HEK293 (cell line): ENCODE measurements around the gene CTXND2.

Experiments used
- CTCF ChIA-PET: fragments of 350-600 bp; formaldehyde crosslinking; extraction: SDS; loops from one replicate; lab custom pipeline; 2021; ENCODE audit warnings: antibody characterized with exemption; lab: Yijun Ruan, JAX
- POLR2A ChIA-PET: fragments of 300-600 bp; formaldehyde crosslinking; extraction: SDS; loops from one replicate; lab custom pipeline; 2020; ENCODE audit warnings: antibody characterized with exemption, inconsistent platforms; lab: Yijun Ruan, JAX
- H3K27ac ChIP-seq: fragments of 200-500 bp; sonication (Bioruptor generic); 2 replicates; pipeline ENCODE4 v1.5.1; 2014; ENCODE audit warnings: low read depth, low read length, control low read depth, inconsistent platforms; ENCODE audit errors: extremely low read depth
- H3K36me3 ChIP-seq, 2 experiments: fragments of 200-500 bp in 1 of 2; sonication (Bioruptor generic) in 1 of 2; 1 replicate in 1 of 2; 2 replicates in 1 of 2; pipeline ENCODE4 v1.5.1; 2014 to 2017; ENCODE audit warnings: inconsistent platforms in 2 of 2, low read length in 2 of 2; ENCODE audit not compliant: control insufficient read depth in 2 of 2, insufficient read depth in 1 of 2
- H3K4me1 ChIP-seq: fragments of 200-500 bp; sonication (Bioruptor generic); 2 replicates; pipeline ENCODE4 v1.5.1; 2014; ENCODE audit warnings: mild to moderate bottlenecking, low read length, inconsistent platforms; ENCODE audit not compliant: control insufficient read depth, insufficient read depth
- H3K4me3 ChIP-seq: 2 replicates; pipeline ENCODE4 v1.5.1; 2011; ENCODE audit warnings: low read depth, mild to moderate bottlenecking, control low read depth, low read length, moderate library complexity
- H3K9me3 ChIP-seq: fragments of 200-500 bp; sonication (Bioruptor generic); 2 replicates; pipeline ENCODE4 v1.5.1; 2014; ENCODE audit warnings: low read depth, low read length, inconsistent platforms; ENCODE audit not compliant: control insufficient read depth, insufficient read depth
- REPIN1 ChIP-seq: fragments of 450-650 bp; formaldehyde crosslinking; IDR thresholded peaks from 2 replicates; pipeline ENCODE4 v1.5.1; 2017; ENCODE audit warnings: missing biosample characterization, missing genetic modification characterization, low read depth
- SCRT1 ChIP-seq: fragments of 450-650 bp; formaldehyde crosslinking; IDR thresholded peaks from 2 replicates; pipeline ENCODE4 v1.5.1; 2016; ENCODE audit warnings: missing biosample characterization, missing genetic modification characterization, borderline replicate concordance
- SETDB1 ChIP-seq: IDR thresholded peaks from one replicate; pipeline ENCODE4 v1.6.1; 2017; ENCODE audit warnings: mild to moderate bottlenecking, low read length, moderate library complexity, mixed read lengths; ENCODE audit not compliant: insufficient read length
- ZIC2 ChIP-seq: fragments of 450-650 bp; formaldehyde crosslinking; IDR thresholded peaks from 2 replicates; pipeline ENCODE4 v1.5.1; 2016; ENCODE audit warnings: missing biosample characterization, missing genetic modification characterization
- ZNF121 ChIP-seq: fragments of 450-650 bp; formaldehyde crosslinking; IDR thresholded peaks from 2 replicates; pipeline ENCODE4 v1.5.1; 2016; ENCODE audit warnings: missing biosample characterization, missing genetic modification characterization
- ZNF248 ChIP-seq: fragments of 450-650 bp; formaldehyde crosslinking; IDR thresholded peaks from 2 replicates; pipeline ENCODE4 v1.5.1; 2017; ENCODE audit warnings: missing biosample characterization, missing genetic modification characterization
- ZNF548 ChIP-seq: fragments of 450-650 bp; formaldehyde crosslinking; IDR thresholded peaks from 2 replicates; pipeline ENCODE4 v1.5.1; 2016; ENCODE audit warnings: missing biosample characterization, missing genetic modification characterization
- ZNF558 ChIP-seq: fragments of 450-650 bp; formaldehyde crosslinking; IDR thresholded peaks from 2 replicates; pipeline ENCODE4 v1.5.1; 2016; ENCODE audit warnings: missing biosample characterization, missing genetic modification characterization
- ZNF600 ChIP-seq: fragments of 450-650 bp; formaldehyde crosslinking; IDR thresholded peaks from 2 replicates; pipeline ENCODE4 v1.5.1; 2016; ENCODE audit warnings: missing biosample characterization, missing genetic modification characterization
- ZNF626 ChIP-seq: fragments of 450-650 bp; sonication (Bioruptor Pico); formaldehyde crosslinking; IDR thresholded peaks from 2 replicates; pipeline ENCODE4 v1.5.1; 2018; ENCODE audit warnings: missing biosample characterization, missing genetic modification characterization, inconsistent platforms
- TF ChIP-seq, protein P1 (sequence below): fragments of 450-650 bp; formaldehyde crosslinking; IDR thresholded peaks from 2 replicates; pipeline ENCODE4 v1.5.1; 2016; ENCODE audit warnings: missing biosample characterization, missing genetic modification characterization
- TF ChIP-seq, protein P2 (sequence below): sonication (generic); formaldehyde crosslinking; IDR thresholded peaks from 2 replicates; pipeline ENCODE4 v1.8.1; 2022; ENCODE audit warnings: mild to moderate bottlenecking, moderate library complexity, missing genetic modification reagents
- TF ChIP-seq, protein P3 (sequence below): fragments of 450-650 bp; formaldehyde crosslinking; IDR thresholded peaks from 2 replicates; pipeline ENCODE4 v1.5.1; 2016; ENCODE audit warnings: missing biosample characterization, missing genetic modification characterization
- TF ChIP-seq, protein P4 (sequence below): fragments of 450-650 bp; formaldehyde crosslinking; IDR thresholded peaks from 2 replicates; pipeline ENCODE4 v1.5.1; 2017; ENCODE audit warnings: missing biosample characterization, missing genetic modification characterization
- TF ChIP-seq, protein P5 (sequence below): fragments of 450-650 bp; formaldehyde crosslinking; IDR thresholded peaks from 2 replicates; pipeline ENCODE4 v1.5.1; 2016; ENCODE audit warnings: missing biosample characterization, missing genetic modification characterization
- TF ChIP-seq, protein P6 (sequence below): fragments of 450-650 bp; IDR thresholded peaks from 2 replicates; pipeline ENCODE4 v1.5.1; 2018; ENCODE audit warnings: missing biosample characterization, missing genetic modification characterization

CTXND2 gene

DNA sequence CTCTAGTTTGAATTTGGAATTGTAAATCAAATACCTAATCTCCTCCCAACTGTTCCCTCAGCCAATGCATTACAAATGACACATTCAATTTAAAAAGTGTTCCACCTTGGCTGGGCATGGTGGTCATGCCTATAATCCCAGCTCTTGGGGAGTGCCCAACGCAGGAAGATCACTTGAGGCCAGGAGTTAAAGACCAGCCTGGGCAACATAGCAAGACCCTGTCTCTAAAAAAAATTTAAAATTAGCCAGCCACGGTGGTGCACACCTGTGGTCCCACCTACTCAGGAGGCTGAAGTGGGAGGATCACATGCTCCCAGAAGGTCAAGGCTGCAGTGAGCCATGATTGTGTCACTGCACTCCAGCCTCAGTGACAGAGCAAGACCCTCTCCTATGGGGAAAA, 14.4 kb upstream of the CTXND2 start:
- no peaks in the 10 kb centered on the region for H3K9me3 ChIP-seq
- ChIA-PET POLR2A (no interaction called here), CTCF (interaction anchor here (0.8 kb wide), 1 partner anchor 704 kb away, joined by 3 read pairs; no protein-coding TSS in a partner anchor)
- H3K4me1 ChIP-seq: peaks cover 4% of the 10 kb centered on the region; the same call in 1 of the 2 replicates
- H3K4me3 ChIP-seq: no peak overlapping the region
- H3K27ac ChIP-seq: no peak overlapping the region
- peaks cover 0 to 11% of the 10 kb centered on the region in 2 experiments; a peak in 2 of 3 replicates for H3K36me3 ChIP-seq
- TF ChIP-seq, protein P1, sequence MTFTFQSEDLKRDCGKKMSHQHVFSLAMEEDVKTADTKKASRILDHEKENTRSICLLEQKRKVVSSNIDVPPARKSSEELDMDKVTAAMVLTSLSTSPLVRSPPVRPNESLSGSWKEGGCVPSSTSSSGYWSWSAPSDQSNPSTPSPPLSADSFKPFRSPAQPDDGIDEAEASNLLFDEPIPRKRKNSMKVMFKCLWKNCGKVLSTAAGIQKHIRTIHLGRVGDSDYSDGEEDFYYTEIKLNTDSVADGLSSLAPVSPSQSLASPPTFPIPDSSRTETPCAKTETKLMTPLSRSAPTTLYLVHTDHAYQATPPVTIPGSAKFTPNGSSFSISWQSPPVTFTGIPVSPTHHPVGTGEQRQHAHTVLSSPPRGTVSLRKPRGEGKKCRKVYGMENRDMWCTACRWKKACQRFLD (tag by site-specific recombination): no peak
- TF ChIP-seq ZNF548 (tag by site-specific recombination) (no peak), ZNF121 (tag by site-specific recombination) (peak; percentile 77), ZNF558 (tag by site-specific recombination) (no peak)

DNA sequence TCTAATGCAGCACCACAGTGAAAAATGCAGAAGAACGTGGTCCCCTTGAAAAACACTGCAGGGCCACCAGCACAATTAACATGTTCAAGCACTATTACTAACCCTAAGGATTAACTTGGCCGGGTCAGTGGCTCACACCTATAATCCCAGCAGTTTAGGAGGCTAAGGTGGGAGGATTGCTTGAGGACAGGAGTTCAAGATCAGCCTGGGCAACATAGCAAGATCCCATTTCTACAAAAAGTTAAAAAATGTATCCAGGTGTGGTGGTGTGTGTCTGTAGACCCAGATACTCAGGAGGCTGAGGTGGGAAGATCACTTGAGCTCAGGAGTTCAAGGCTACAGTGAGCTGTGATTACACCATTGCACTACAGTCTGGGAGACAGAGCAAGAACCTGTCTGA, 13.4 kb upstream of the CTXND2 start:
- Histone ChIP-seq H3K27ac (no peak overlapping the region), H3K9me3 (no peaks in the 10 kb centered on the region), H3K4me3 (no peak overlapping the region), H3K36me3 (peaks cover 0 to 11% of the 10 kb centered on the region in 2 experiments; a peak in 2 of 3 replicates), H3K4me1 (peaks cover 4% of the 10 kb centered on the region; the same call in 1 of the 2 replicates)
- POLR2A ChIA-PET: no interaction called here
- TF ChIP-seq ZNF121 (tag by site-specific recombination): peak; percentile 97
- TF ChIP-seq, protein P2, sequence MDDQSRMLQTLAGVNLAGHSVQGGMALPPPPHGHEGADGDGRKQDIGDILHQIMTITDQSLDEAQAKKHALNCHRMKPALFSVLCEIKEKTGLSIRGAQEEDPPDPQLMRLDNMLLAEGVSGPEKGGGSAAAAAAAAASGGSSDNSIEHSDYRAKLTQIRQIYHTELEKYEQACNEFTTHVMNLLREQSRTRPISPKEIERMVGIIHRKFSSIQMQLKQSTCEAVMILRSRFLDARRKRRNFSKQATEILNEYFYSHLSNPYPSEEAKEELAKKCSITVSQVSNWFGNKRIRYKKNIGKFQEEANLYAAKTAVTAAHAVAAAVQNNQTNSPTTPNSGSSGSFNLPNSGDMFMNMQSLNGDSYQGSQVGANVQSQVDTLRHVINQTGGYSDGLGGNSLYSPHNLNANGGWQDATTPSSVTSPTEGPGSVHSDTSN: no peak
- CTCF ChIA-PET: no interaction called here

DNA sequence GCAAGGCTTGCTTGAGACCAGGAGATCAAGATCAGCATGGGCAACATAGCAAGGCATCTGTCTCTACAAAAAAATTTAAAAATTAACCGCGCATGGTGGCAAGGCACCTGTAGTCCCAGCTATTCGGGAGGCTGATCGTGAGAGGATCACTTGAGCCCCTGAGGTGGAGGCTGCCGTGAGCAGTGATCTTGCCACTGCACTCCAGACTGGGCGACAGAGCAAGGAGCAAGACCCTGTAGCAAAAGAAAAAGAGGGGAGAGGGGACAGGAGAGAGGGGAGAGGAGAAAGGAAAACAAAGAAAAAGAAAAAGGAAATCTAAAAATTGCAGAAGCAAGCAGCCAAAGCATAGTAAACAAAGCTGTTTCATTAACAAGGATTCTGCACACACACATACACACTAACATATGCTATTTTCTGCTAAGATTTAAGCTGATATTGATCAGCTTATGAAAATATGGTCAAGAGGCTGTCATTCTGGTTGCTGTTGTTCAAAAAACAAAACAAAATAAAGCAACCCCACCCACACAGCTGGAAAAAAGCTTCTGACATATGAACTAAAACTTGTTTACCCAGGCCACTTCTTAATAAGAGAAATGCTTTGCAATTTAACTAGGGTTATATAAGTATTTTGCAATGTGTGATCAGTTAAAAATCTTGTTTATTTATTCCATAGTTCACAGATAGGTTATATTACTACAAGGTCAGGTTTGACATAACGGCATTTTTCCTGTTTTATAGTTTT, 12.3 kb upstream of the CTXND2 start:
- no peaks in the 10 kb centered on the region for H3K9me3 ChIP-seq
- no peak overlapping the region for H3K27ac ChIP-seq
- H3K36me3 ChIP-seq: peaks cover 0 to 11% of the 10 kb centered on the region in 2 experiments; a peak in 2 of 3 replicates
- H3K4me3 ChIP-seq: peak overlapping the region; percentile 19
- POLR2A ChIA-PET: interaction anchor here (0.6 to 1.1 kb wide), 3 partner anchors 9 to 269 kb away, joined by 3 to 4 read pairs (median 3); no protein-coding TSS in a partner anchor
- peaks cover 4% of the 10 kb centered on the region; the same call in 1 of the 2 replicates for H3K4me1 ChIP-seq
- CTCF ChIA-PET: interaction anchor here (0.6 to 1.6 kb wide), 4 partner anchors 48 to 1209 kb away, joined by 3 to 9 read pairs (median 4); partner anchors contain the start of gene GOLPH3L
- no peak for TF ChIP-seq ZIC2 (tag by site-specific recombination)
- TF ChIP-seq, protein P3, sequence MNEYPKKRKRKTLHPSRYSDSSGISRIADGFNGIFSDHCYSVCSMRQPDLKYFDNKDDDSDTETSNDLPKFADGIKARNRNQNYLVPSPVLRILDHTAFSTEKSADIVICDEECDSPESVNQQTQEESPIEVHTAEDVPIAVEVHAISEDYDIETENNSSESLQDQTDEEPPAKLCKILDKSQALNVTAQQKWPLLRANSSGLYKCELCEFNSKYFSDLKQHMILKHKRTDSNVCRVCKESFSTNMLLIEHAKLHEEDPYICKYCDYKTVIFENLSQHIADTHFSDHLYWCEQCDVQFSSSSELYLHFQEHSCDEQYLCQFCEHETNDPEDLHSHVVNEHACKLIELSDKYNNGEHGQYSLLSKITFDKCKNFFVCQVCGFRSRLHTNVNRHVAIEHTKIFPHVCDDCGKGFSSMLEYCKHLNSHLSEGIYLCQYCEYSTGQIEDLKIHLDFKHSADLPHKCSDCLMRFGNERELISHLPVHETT (tag by site-specific recombination): no peak
- no peak for TF ChIP-seq ZNF248 (tag by site-specific recombination)
- TF ChIP-seq, protein P4, sequence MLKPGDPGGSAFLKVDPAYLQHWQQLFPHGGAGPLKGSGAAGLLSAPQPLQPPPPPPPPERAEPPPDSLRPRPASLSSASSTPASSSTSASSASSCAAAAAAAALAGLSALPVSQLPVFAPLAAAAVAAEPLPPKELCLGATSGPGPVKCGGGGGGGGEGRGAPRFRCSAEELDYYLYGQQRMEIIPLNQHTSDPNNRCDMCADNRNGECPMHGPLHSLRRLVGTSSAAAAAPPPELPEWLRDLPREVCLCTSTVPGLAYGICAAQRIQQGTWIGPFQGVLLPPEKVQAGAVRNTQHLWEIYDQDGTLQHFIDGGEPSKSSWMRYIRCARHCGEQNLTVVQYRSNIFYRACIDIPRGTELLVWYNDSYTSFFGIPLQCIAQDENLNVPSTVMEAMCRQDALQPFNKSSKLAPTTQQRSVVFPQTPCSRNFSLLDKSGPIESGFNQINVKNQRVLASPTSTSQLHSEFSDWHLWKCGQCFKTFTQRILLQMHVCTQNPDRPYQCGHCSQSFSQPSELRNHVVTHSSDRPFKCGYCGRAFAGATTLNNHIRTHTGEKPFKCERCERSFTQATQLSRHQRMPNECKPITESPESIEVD (tag by site-specific recombination): peak; percentile 55; the same call in 1 of the 2 replicates
- no peak for TF ChIP-seq ZNF626 (tag by site-specific recombination)
- peak; percentile 39; the same call in 1 of the 2 replicates for TF ChIP-seq SCRT1
- TF ChIP-seq ZNF600 (tag by site-specific recombination): peak; percentile 64; the same call in 1 of the 2 replicates
- no peak for TF ChIP-seq REPIN1 (tag by site-specific recombination)
- TF ChIP-seq, protein P5, sequence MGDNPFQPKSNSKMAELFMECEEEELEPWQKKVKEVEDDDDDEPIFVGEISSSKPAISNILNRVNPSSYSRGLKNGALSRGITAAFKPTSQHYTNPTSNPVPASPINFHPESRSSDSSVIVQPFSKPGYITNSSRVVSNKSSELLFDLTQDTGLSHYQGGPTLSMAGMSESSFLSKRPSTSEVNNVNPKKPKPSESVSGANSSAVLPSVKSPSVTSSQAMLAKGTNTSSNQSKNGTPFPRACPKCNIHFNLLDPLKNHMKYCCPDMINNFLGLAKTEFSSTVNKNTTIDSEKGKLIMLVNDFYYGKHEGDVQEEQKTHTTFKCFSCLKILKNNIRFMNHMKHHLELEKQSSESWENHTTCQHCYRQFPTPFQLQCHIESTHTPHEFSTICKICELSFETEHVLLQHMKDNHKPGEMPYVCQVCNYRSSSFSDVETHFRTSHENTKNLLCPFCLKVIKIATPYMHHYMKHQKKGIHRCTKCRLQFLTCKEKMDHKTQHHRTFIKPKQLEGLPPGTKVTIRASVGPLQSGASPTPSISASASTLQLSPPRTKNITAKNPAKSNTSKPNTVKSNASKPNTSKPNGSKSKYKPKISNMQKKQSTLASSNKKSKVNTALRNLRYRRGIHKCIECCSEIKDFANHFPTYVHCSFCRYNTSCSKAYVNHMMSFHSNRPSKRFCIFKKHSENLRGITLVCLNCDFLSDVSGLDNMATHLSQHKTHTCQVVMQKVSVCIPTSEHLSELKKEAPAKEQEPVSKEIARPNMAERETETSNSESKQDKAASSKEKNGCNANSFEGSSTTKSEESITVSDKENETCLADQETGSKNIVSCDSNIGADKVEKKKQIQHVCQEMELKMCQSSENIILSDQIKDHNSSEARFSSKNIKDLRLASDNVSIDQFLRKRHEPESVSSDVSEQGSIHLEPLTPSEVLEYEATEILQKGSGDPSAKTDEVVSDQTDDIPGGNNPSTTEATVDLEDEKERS (tag by site-specific recombination): no peak
- peak; percentile 60; the same call in 1 of the 2 replicates for TF ChIP-seq ZNF121 (tag by site-specific recombination)
- no peak for TF ChIP-seq SETDB1
- TF ChIP-seq, protein P6, sequence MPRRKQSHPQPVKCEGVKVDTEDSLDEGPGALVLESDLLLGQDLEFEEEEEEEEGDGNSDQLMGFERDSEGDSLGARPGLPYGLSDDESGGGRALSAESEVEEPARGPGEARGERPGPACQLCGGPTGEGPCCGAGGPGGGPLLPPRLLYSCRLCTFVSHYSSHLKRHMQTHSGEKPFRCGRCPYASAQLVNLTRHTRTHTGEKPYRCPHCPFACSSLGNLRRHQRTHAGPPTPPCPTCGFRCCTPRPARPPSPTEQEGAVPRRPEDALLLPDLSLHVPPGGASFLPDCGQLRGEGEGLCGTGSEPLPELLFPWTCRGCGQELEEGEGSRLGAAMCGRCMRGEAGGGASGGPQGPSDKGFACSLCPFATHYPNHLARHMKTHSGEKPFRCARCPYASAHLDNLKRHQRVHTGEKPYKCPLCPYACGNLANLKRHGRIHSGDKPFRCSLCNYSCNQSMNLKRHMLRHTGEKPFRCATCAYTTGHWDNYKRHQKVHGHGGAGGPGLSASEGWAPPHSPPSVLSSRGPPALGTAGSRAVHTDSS: no peak
